GM23338 (cell line): ENCODE data around the gene RBBP8. TPM values are rescaled to one million over a fixed set of nuclear protein-coding genes. Genes with fewer than 3 reads are reported as not detected.

Experiments
- ATAC-seq: fragments of 200-7000 bp; cut with Tn5 transposase; 3 replicates; pipeline ENCODE4 v1.9.1; 2020
- DNase-seq: peaks from one replicate; pipeline ENCODE4 v3.0.0-alpha.2; 2015; ENCODE audit warnings: low spot score
- H2AFZ ChIP-seq: fragments of 200-600 bp; sonication (generic); 2 replicates; pipeline ENCODE4 v1.8.0; 2016; ENCODE audit warnings: antibody characterized with exemption, mild to moderate bottlenecking, moderate library complexity
- H3F3A ChIP-seq: fragments of 200-600 bp; sonication (generic); replicated peaks from 2 replicates; pipeline ENCODE4 v1.8.0; 2017; ENCODE audit warnings: antibody characterized with exemption, mixed run types, low read depth
- H3K27ac ChIP-seq: fragments of 200-600 bp; sonication (generic); 2 replicates; pipeline ENCODE4 v1.6.1; 2016; ENCODE audit warnings: low read depth
- H3K27me3 ChIP-seq: fragments of 200-600 bp; sonication (generic); 2 replicates; pipeline ENCODE4 v1.8.0; 2016; ENCODE audit warnings: mild to moderate bottlenecking, mixed run types, moderate library complexity; ENCODE audit not compliant: insufficient read depth
- H3K36me3 ChIP-seq: fragments of 200-600 bp; sonication (generic); 2 replicates; pipeline ENCODE4 v1.8.0; 2016; ENCODE audit warnings: mild to moderate bottlenecking; ENCODE audit not compliant: insufficient read depth
- H3K4me1 ChIP-seq: fragments of 200-600 bp; sonication (generic); 2 replicates; pipeline ENCODE4 v1.8.0; 2016; ENCODE audit warnings: mild to moderate bottlenecking, moderate library complexity; ENCODE audit not compliant: insufficient read depth
- H3K4me2 ChIP-seq: fragments of 200-600 bp; sonication (generic); 2 replicates; pipeline ENCODE4 v1.7.1; 2017; ENCODE audit warnings: mixed run types
- H3K4me3 ChIP-seq: fragments of 200-600 bp; sonication (generic); 2 replicates; pipeline ENCODE4 v1.6.1; 2016; ENCODE audit warnings: mixed run types
- H3K79me2 ChIP-seq: fragments of 200-600 bp; sonication (generic); replicated peaks from 2 replicates; pipeline ENCODE4 v1.8.0; 2017; ENCODE audit warnings: mild to moderate bottlenecking; ENCODE audit not compliant: insufficient read depth
- H3K9me2 ChIP-seq: fragments of 200-600 bp; sonication (generic); 2 replicates; pipeline ENCODE4 v1.8.0; 2017; ENCODE audit not compliant: insufficient read depth
- H4K20me1 ChIP-seq: fragments of 200-600 bp; sonication (generic); replicated peaks from 2 replicates; pipeline ENCODE4 v1.8.0; 2017; ENCODE audit warnings: mild to moderate bottlenecking; ENCODE audit not compliant: insufficient read depth
- H3K27ac Mint-ChIP-seq: 2 replicates; pipeline ENCODE4 v1.8.0; 2020; ENCODE audit warnings: inconsistent platforms, mild to moderate bottlenecking, moderate library complexity, mixed read lengths
- H3K27me3 Mint-ChIP-seq: 3 replicates; pipeline ENCODE4 v1.8.0; 2022; ENCODE audit warnings: low read depth, mild to moderate bottlenecking, moderate library complexity, mixed read lengths, inconsistent platforms; ENCODE audit not compliant: insufficient read depth, poor library complexity
- H3K36me3 Mint-ChIP-seq: 3 replicates; pipeline ENCODE4 v1.8.0; 2021; ENCODE audit warnings: low read depth, mild to moderate bottlenecking, inconsistent platforms, moderate library complexity, mixed read lengths
- H3K4me1 Mint-ChIP-seq: 3 replicates; pipeline ENCODE4 v1.8.0; 2020; ENCODE audit warnings: mild to moderate bottlenecking, inconsistent platforms, mixed read lengths
- H3K4me3 Mint-ChIP-seq: 3 replicates; pipeline ENCODE4 v1.8.0; 2021; ENCODE audit warnings: moderate library complexity, mild to moderate bottlenecking, inconsistent platforms, mixed read lengths
- H3K9me3 Mint-ChIP-seq: 3 replicates; pipeline ENCODE4 v1.8.0; 2020; ENCODE audit warnings: moderate library complexity, mild to moderate bottlenecking, inconsistent platforms, mixed read lengths
- CTCF ChIP-seq, 2 experiments: fragments of 200-600 bp in 1 of 2; sonication (generic) in 1 of 2; conservative IDR thresholded peaks; 2 replicates each; pipeline versions ENCODE4 v1.5.1 to v1.6.1; 2016 to 2017; ENCODE audit warnings: antibody characterized with exemption in 2 of 2, low read depth in 2 of 2, mild to moderate bottlenecking in 2 of 2, moderate library complexity in 1 of 2
- ETS1 ChIP-seq: IDR thresholded peaks from 2 replicates; pipeline ENCODE4 v1.6.1; 2016; ENCODE audit warnings: antibody characterized with exemption
- EZH2 ChIP-seq: fragments of 200-600 bp; sonication (generic); IDR thresholded peaks from one replicate; pipeline ENCODE4 v1.8.0; 2017; ENCODE audit warnings: antibody characterized with exemption, mild to moderate bottlenecking, low read depth; ENCODE audit not compliant: unreplicated experiment
- JUNB ChIP-seq: IDR thresholded peaks from one replicate; pipeline ENCODE4 v1.6.1; 2016; ENCODE audit warnings: antibody characterized with exemption; ENCODE audit not compliant: unreplicated experiment
- NANOG ChIP-seq: IDR thresholded peaks from 2 replicates; pipeline ENCODE4 v1.6.1; 2016; ENCODE audit warnings: antibody characterized with exemption, borderline replicate concordance
- POLR2AphosphoS5 ChIP-seq: IDR thresholded peaks from 2 replicates; pipeline ENCODE4 v1.6.1; 2016; ENCODE audit warnings: antibody characterized with exemption, low read depth
- STAT1 ChIP-seq: IDR thresholded peaks from one replicate; pipeline ENCODE4 v1.6.1; 2016; ENCODE audit warnings: antibody characterized with exemption; ENCODE audit not compliant: unreplicated experiment
- ZNF114 ChIP-seq: fragments of 250-450 bp; sonication (Bioruptor Pico); IDR thresholded peaks from 2 replicates; pipeline ENCODE4 v1.5.0; 2020; ENCODE audit warnings: mild to moderate bottlenecking, moderate library complexity
- ZNF331 ChIP-seq: fragments of 250-450 bp; sonication (Bioruptor Pico); IDR thresholded peaks from 2 replicates; pipeline ENCODE4 v1.5.0; 2020; ENCODE audit warnings: low read depth, mild to moderate bottlenecking, moderate library complexity
- ZNF462 ChIP-seq: fragments of 250-450 bp; sonication (Bioruptor Pico); IDR thresholded peaks from 2 replicates; pipeline ENCODE4 v1.5.0; 2020; ENCODE audit warnings: mild to moderate bottlenecking, moderate library complexity
- polyA plus RNA-seq: library from polyadenylated mRNA; unstranded; fragments of >200 nt; fragmentation: Nextera tagmentation; extraction: Ambion mirVana; gene quantifications from 2 replicates; pipeline ENCODE4 v1.2.1, GENCODE V29; 2016
- total RNA-seq: library from RNA; depleted of rRNA; stranded (reverse); fragments of >200 nt; shearing (Covaris generic); gene quantifications from 2 replicates; pipeline ENCODE4 v1.2.3, GENCODE V29; 2014

RBBP8 gene
- total and polyA plus RNA-seq, 2 experiments from 2014 or later, result 53.3 to 55.6 TPM

- TF ChIP-seq POLR2AphosphoS5 (no peak), EZH2 (no peak), NANOG (no peak), CTCF (conservative IDR thresholded peaks at IDR 0.05; ENCODE audit: low read depth in 2 of 2) (no peak), ZNF114 (no peak), STAT1 (no peak), JUNB (no peak), ETS1 (no peak), ZNF331 (no peak)
Measured at GRCh38 chr18:22985250-22985649, 52.1 kb downstream of the RBBP8 start (continued).

GRCh38 chr18:22987547-22988189 is 54.5 kb downstream of the RBBP8 start:
- Mint-ChIP-seq H3K4me1 (0 out of 3 replicates have a peak, but pooled peaks cover 2% of the 10 kb centered on the region), H3K27me3 (peaks cover 3% of the 10 kb centered on the region), H3K27ac (no peak overlapping the region), H3K36me3 (peaks cover 29% of the 10 kb centered on the region), H3K9me3 (no peaks in the 10 kb centered on the region), H3K4me3 (no peak overlapping the region)
- H3K27me3 ChIP-seq, result no peaks in the 10 kb centered on the region
- H3K4me1 ChIP-seq, result no peaks in the 10 kb centered on the region
- no peaks in the 10 kb centered on the region for H3F3A ChIP-seq
- no peak overlapping the region for H2AFZ ChIP-seq
- no peak overlapping the region for H3K27ac ChIP-seq
- TF ChIP-seq STAT1, result no peak
- TF ChIP-seq POLR2AphosphoS5, result no peak
- no peak for TF ChIP-seq CTCF (conservative IDR thresholded peaks at IDR 0.05; ENCODE audit: low read depth in 2 of 2)
- no peak for TF ChIP-seq ZNF462 (CRISPR knock-in tag)
- no peak for TF ChIP-seq ETS1
- no peak for DNase-seq
- no peaks in the 10 kb centered on the region for H3K79me2 ChIP-seq
- peaks cover 6% of the 10 kb centered on the region for H3K36me3 ChIP-seq
- H3K4me3 ChIP-seq, result no peak overlapping the region
- no peak overlapping the region for H3K4me2 ChIP-seq
- ATAC-seq, result no peak
- H4K20me1 ChIP-seq, result no peaks in the 10 kb centered on the region
- H3K9me2 ChIP-seq, result no peaks in the 10 kb centered on the region
